ENCODE measurements around the gene MED7. TPM values are rescaled to one million over a fixed set of nuclear protein-coding genes. Genes with fewer than 3 reads are reported as not detected.

The MED7 gene
- total and polyA plus RNA-seq, 9 of the 15 experiments (the other 6 are each of a cell fraction or from before 2014, with no cell fraction given): 4.5 to 38.7 (median 12.2) TPM

- no peak for TF ChIP-seq MNT (conservative IDR thresholded peaks at IDR 0.05)
- no peak for TF ChIP-seq TFAM (CRISPR knock-in tag; conservative IDR thresholded peaks at IDR 0.05)
- peak; percentile 48; the same call in 1 of the 2 replicates for TF ChIP-seq ELF1 (tag; IDR thresholded peaks at IDR 0.05)
- TF ChIP-seq YY1 (IDR thresholded peaks at IDR 0.05; ENCODE audit: borderline replicate concordance in 1 of 3, control insufficient read depth in 1 of 3, extremely low read depth in 1 of 3, insufficient read depth in 3 of 3, insufficient read length in 1 of 3, insufficient replicate concordance in 2 of 3, low read depth in 1 of 3, low read length in 2 of 3): peak in 1 of 3 experiments; percentile 54
These were observed 684 bp upstream of the MED7 start (continued) for GRCh38 chr5:157143127-157143971.

- CTCF ChIA-PET (ENCODE audit: low intra/inter-chr PET ratio): no interaction called here
- in situ Hi-C loops (cut with MboI) (loop anchor here (10.0 kb wide), 1 partner anchor 2003 kb away; no protein-coding TSS in a partner anchor), intact Hi-C loops (cut with micrococcal nuclease) (no loop called here)
- Histone ChIP-seq H3K9ac (ENCODE audit: insufficient read depth in 1 of 2, low read depth in 2 of 2, low read length in 2 of 2) (no peak overlapping the region), H3K27ac (ENCODE audit: extremely low read depth, low read depth, low read length) (no peak overlapping the region), H3K9me3 (replicated peaks; ENCODE audit: control insufficient read depth, insufficient read depth, low read depth, low read length) (no peaks in the 10 kb centered on the region), H3K4me1 (replicated peaks in 1 of 2; ENCODE audit: control insufficient read depth in 2 of 2, insufficient read depth in 2 of 2, low read length in 2 of 2) (peaks cover 0 to 8% of the 10 kb centered on the region in 2 experiments; a peak in 3 of 5 replicates), H3K79me2 (ENCODE audit: control insufficient read depth, insufficient read depth, low read length) (peaks cover 23% of the 10 kb centered on the region), H2AFZ (ENCODE audit: low read depth, low read length) (no peak overlapping the region), H3K4me2 (ENCODE audit: insufficient read depth, low read length) (no peak overlapping the region), H3K9me1 (ENCODE audit: control insufficient read depth, insufficient read depth, low read length) (no peaks in the 10 kb centered on the region), H3K27me3 (ENCODE audit: control insufficient read depth in 2 of 2, insufficient read depth in 2 of 2, low read length in 2 of 2) (no peaks in the 10 kb centered on the region), H3K36me3 (ENCODE audit: control insufficient read depth, insufficient read depth, low read length) (peaks cover 21% of the 10 kb centered on the region; the same call in 2 of the 3 replicates), H4K20me1 (replicated peaks; ENCODE audit: control insufficient read depth, insufficient read depth, low read length) (no peaks in the 10 kb centered on the region), H3K4me3 (no peak overlapping the region)
- WGBS (ENCODE audit: insufficient coverage, low coverage, missing lambda C conversion rate): 96% methylated on average over 6 of the region's 6 CpGs
- FAIRE-seq: no peak
- ATAC-seq: no peak
- DNase-seq (ENCODE audit: extremely low read depth in 1 of 4, low spot score in 3 of 4): no peak
- TF ChIP-seq RAD51 (IDR thresholded peaks at IDR 0.05; ENCODE audit: borderline replicate concordance, low read depth) (no peak), ZNF224 (CRISPR knock-in tag; IDR thresholded peaks at IDR 0.05) (no peak), ZNF830 (CRISPR knock-in tag; IDR thresholded peaks at IDR 0.05) (no peak), E4F1 (CRISPR knock-in tag; IDR thresholded peaks at IDR 0.05; ENCODE audit: borderline replicate concordance) (no peak)
- POLR2A ChIA-PET: no interaction called here
- no TSS peak for BruUV-seq (replicated peaks)
These were observed 5.0 kb downstream of the MED7 start for GRCh38 chr5:157137691-157138090.
